Measurements from ENCODE around the gene KAZN. TPM values are rescaled to one million over a fixed set of nuclear protein-coding genes. Genes with fewer than 3 reads are reported as not detected.

Gene KAZN
- polyA plus RNA-seq, 1 donor (not counting 4 experiments of a cell fraction or from before 2014, with no cell fraction given), result 5.9 TPM

DNA sequence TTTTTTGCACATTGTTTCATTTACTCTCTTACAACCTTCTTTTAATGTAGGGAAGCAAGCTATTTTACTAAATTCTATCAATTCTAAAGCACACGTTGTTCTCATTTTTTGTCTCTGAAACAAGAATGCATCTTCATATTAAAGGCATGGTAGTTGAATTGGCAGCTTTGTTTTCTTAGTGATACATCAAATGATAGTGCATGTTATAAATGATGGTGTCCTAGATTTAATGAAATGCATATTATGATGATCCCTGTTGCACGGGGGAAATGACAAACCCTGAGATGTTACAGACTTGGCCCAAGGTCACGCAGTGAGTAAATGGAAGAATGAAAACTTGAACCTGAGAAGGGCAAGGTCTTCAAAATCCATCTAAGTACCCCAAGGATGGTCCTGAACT lies 213.1 kb downstream of the KAZN start:
- dilution Hi-C loops (cut with MboI; ENCODE audit: extremely low pct_ligation_motif_present, low sequenced_read_pairs), result no loop called here
- TF ChIP-seq EZH2 (IDR thresholded peaks at IDR 0.05; ENCODE audit: low read length), result no peak
- Histone ChIP-seq H3K4me2 (ENCODE audit: control insufficient read depth, extremely low read depth, insufficient read depth, low read depth, low read length) (no peak overlapping the region), H4K20me1 (ENCODE audit: control insufficient read depth, extremely low read depth, insufficient read depth, low read length) (no peaks in the 10 kb centered on the region), H3K79me2 (ENCODE audit: control insufficient read depth, insufficient read depth, low read length) (no peaks in the 10 kb centered on the region), H3K9me3 (ENCODE audit: control insufficient read depth, low read depth, low read length) (peaks cover 1% of the 10 kb centered on the region), H3K27me3 (ENCODE audit: control insufficient read depth, extremely low read depth, insufficient read depth, low read length) (no peaks in the 10 kb centered on the region), H3K36me3 (ENCODE audit: control insufficient read depth in 2 of 2, extremely low read depth in 1 of 2, insufficient read depth in 2 of 2, low read length in 2 of 2) (no peaks in the 10 kb centered on the region), H3K9me1 (ENCODE audit: control insufficient read depth, extremely low read depth, insufficient read depth, low read length) (no peaks in the 10 kb centered on the region), H3K27ac (ENCODE audit: control insufficient read depth, insufficient read depth, low read length) (no peak overlapping the region), H2AFZ (ENCODE audit: control insufficient read depth, low read length) (no peak overlapping the region), H3K4me3 (ENCODE audit: control insufficient read depth in 2 of 3, extremely low read depth in 1 of 3, insufficient read depth in 2 of 3, low read depth in 1 of 3, low read length in 3 of 3) (no peak overlapping the region), H3K9ac (ENCODE audit: control insufficient read depth, extremely low read depth, insufficient read depth, low read length) (no peak overlapping the region), H3K4me1 (ENCODE audit: control insufficient read depth, extremely low read depth, insufficient read depth, low read length) (no peaks in the 10 kb centered on the region)
- FAIRE-seq, result no peak
- DNase-seq (ENCODE audit: low read depth, low spot score), result no peak

DNA sequence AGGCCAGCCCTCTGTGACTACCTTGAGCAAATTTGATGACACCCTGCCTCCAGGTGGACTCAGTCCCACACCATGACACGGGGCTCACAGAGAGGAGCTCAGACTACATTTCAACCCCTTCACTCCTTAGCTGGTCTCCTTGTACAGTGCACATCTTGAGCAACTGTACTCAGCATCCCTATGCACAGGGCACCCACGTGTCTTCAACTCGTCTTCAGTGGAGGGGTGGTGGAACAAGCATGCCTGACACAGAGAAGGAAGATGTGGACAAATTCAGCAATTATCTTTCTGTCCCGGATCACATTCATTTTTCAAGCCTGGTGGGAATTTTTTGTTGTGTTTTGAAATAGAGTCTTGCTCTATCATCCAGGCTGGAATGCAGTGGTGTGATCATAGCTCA lies 213.7 kb downstream of the KAZN start:
- Histone ChIP-seq H3K9ac (ENCODE audit: control insufficient read depth, extremely low read depth, insufficient read depth, low read length) (no peak overlapping the region), H3K79me2 (ENCODE audit: control insufficient read depth, insufficient read depth, low read length) (no peaks in the 10 kb centered on the region), H4K20me1 (ENCODE audit: control insufficient read depth, extremely low read depth, insufficient read depth, low read length) (no peaks in the 10 kb centered on the region), H2AFZ (ENCODE audit: control insufficient read depth, low read length) (no peak overlapping the region), H3K27me3 (ENCODE audit: control insufficient read depth, extremely low read depth, insufficient read depth, low read length) (no peaks in the 10 kb centered on the region), H3K36me3 (ENCODE audit: control insufficient read depth in 2 of 2, extremely low read depth in 1 of 2, insufficient read depth in 2 of 2, low read length in 2 of 2) (no peaks in the 10 kb centered on the region), H3K27ac (ENCODE audit: control insufficient read depth, insufficient read depth, low read length) (no peak overlapping the region), H3K4me1 (ENCODE audit: control insufficient read depth, extremely low read depth, insufficient read depth, low read length) (no peaks in the 10 kb centered on the region), H3K4me2 (ENCODE audit: control insufficient read depth, extremely low read depth, insufficient read depth, low read depth, low read length) (no peak overlapping the region), H3K9me1 (ENCODE audit: control insufficient read depth, extremely low read depth, insufficient read depth, low read length) (no peaks in the 10 kb centered on the region), H3K4me3 (ENCODE audit: control insufficient read depth in 2 of 3, extremely low read depth in 1 of 3, insufficient read depth in 2 of 3, low read depth in 1 of 3, low read length in 3 of 3) (no peak overlapping the region), H3K9me3 (ENCODE audit: control insufficient read depth, low read depth, low read length) (no peaks in the 10 kb centered on the region)
- no peak for FAIRE-seq
- TF ChIP-seq, protein P1, sequence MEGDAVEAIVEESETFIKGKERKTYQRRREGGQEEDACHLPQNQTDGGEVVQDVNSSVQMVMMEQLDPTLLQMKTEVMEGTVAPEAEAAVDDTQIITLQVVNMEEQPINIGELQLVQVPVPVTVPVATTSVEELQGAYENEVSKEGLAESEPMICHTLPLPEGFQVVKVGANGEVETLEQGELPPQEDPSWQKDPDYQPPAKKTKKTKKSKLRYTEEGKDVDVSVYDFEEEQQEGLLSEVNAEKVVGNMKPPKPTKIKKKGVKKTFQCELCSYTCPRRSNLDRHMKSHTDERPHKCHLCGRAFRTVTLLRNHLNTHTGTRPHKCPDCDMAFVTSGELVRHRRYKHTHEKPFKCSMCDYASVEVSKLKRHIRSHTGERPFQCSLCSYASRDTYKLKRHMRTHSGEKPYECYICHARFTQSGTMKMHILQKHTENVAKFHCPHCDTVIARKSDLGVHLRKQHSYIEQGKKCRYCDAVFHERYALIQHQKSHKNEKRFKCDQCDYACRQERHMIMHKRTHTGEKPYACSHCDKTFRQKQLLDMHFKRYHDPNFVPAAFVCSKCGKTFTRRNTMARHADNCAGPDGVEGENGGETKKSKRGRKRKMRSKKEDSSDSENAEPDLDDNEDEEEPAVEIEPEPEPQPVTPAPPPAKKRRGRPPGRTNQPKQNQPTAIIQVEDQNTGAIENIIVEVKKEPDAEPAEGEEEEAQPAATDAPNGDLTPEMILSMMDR (optimal IDR thresholded peaks at IDR 0.05 in 1 of 3, IDR thresholded peaks at IDR 0.05 in 1 of 3, conservative IDR thresholded peaks at IDR 0.05 in 1 of 3; ENCODE audit: extremely low read depth in 1 of 3, insufficient read depth in 2 of 3, low read length in 3 of 3), result no peak
- no peak for TF ChIP-seq EZH2 (IDR thresholded peaks at IDR 0.05; ENCODE audit: low read length)
- dilution Hi-C loops (cut with MboI; ENCODE audit: extremely low pct_ligation_motif_present, low sequenced_read_pairs), result no loop called here
- DNase-seq (ENCODE audit: low read depth, low spot score), result no peak

DNA sequence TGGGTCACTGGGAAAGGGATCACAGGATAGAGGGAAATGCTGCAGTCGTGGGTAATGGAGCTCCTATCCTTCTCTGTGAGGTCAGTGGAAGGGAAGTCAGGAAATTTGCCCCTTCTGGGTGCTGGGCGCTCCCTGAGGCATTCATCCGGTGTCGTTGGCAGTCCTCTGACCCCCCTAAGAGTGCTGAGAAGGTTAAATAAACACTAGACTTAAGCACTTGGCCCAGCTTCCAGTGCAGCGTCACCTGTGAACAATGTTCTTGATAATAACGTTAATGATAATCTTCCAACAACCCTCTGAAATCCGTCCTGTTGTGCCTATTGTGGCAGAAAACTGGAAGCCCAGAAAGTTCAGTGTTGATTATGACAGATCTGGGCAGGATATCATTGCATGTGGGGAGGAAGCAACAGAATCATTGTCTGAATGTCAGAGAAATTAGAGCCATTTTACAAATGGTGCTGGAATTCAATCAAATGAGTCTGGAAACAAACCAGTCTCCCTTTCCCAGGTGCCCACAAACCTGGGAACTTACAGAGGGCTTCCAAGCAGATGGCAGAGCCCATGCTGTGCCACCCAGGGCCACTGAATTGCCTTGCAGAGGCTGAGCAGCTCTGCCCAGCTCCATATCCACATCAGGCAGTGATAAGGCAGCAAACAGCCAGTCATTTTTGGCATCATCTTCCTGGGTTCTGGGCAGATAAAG lies 216.8 kb downstream of the KAZN start:
- H3K9me3 ChIP-seq (ENCODE audit: control insufficient read depth, low read depth, low read length), result no peaks in the 10 kb centered on the region
- no peaks in the 10 kb centered on the region for H4K20me1 ChIP-seq (ENCODE audit: control insufficient read depth, extremely low read depth, insufficient read depth, low read length)
- dilution Hi-C loops (cut with MboI; ENCODE audit: extremely low pct_ligation_motif_present, low sequenced_read_pairs), result no loop called here
- no peaks in the 10 kb centered on the region for H3K79me2 ChIP-seq (ENCODE audit: control insufficient read depth, insufficient read depth, low read length)
- H3K4me3 ChIP-seq (ENCODE audit: control insufficient read depth in 2 of 3, extremely low read depth in 1 of 3, insufficient read depth in 2 of 3, low read depth in 1 of 3, low read length in 3 of 3), result no peak overlapping the region
- H3K27me3 ChIP-seq (ENCODE audit: control insufficient read depth, extremely low read depth, insufficient read depth, low read length), result no peaks in the 10 kb centered on the region
- H3K4me1 ChIP-seq (ENCODE audit: control insufficient read depth, extremely low read depth, insufficient read depth, low read length), result no peaks in the 10 kb centered on the region
- H3K4me2 ChIP-seq (ENCODE audit: control insufficient read depth, extremely low read depth, insufficient read depth, low read depth, low read length), result no peak overlapping the region
- FAIRE-seq (no peak), DNase-seq (ENCODE audit: low read depth, low spot score) (no peak)
- H3K27ac ChIP-seq (ENCODE audit: control insufficient read depth, insufficient read depth, low read length), result no peak overlapping the region
- H2AFZ ChIP-seq (ENCODE audit: control insufficient read depth, low read length), result no peak overlapping the region
- H3K36me3 ChIP-seq (ENCODE audit: control insufficient read depth in 2 of 2, extremely low read depth in 1 of 2, insufficient read depth in 2 of 2, low read length in 2 of 2), result no peaks in the 10 kb centered on the region
- TF ChIP-seq EZH2 (IDR thresholded peaks at IDR 0.05; ENCODE audit: low read length), result no peak
- TF ChIP-seq, protein P1 (optimal IDR thresholded peaks at IDR 0.05 in 1 of 3, IDR thresholded peaks at IDR 0.05 in 1 of 3, conservative IDR thresholded peaks at IDR 0.05 in 1 of 3; ENCODE audit: extremely low read depth in 1 of 3, insufficient read depth in 2 of 3, low read length in 3 of 3), result no peak
- H3K9ac ChIP-seq (ENCODE audit: control insufficient read depth, extremely low read depth, insufficient read depth, low read length), result no peak overlapping the region
- no peaks in the 10 kb centered on the region for H3K9me1 ChIP-seq (ENCODE audit: control insufficient read depth, extremely low read depth, insufficient read depth, low read length)
